Caco-2 (cell line): ENCODE results near the gene MEA1. TPM values are rescaled to one million over a fixed set of nuclear protein-coding genes. Genes with fewer than 3 reads are reported as not detected.
A peak's percentile ranks its signal among the peaks of the same experiment; 100 is the strongest.

Experiments
- BruUV-seq: library from RNA; stranded (reverse); fragments of 400-500 nt; replicated peaks from 2 replicates; lab custom pipeline; 2021; lab: Mats Ljungman, UMichigan
- CTCF ChIA-PET: fragments of 300-600 bp; sonication (Branson Sonifier 250); formaldehyde crosslinking; loops from one replicate; lab custom pipeline; 2022; ENCODE audit warnings: antibody characterized with exemption; lab: Charles Lee
- POLR2A ChIA-PET: fragments of 300-600 bp; sonication (Branson Sonifier 250); formaldehyde crosslinking; loops from one replicate; lab custom pipeline; 2022; ENCODE audit warnings: antibody characterized with exemption; lab: Charles Lee
- DNase-seq, 2 experiments: peaks; one replicate each; pipeline versions ENCODE4 v3.0.0 to v3.0.0-alpha.2; 2020 to 2022
- H3K27me3 ChIP-seq: replicated peaks from 2 replicates; pipeline ENCODE4 v1.6.0; 2011; ENCODE audit warnings: low read length; ENCODE audit not compliant: control insufficient read depth, insufficient read depth
- H3K36me3 ChIP-seq: 2 replicates; pipeline ENCODE4 v1.5.1; 2011; ENCODE audit warnings: low read length; ENCODE audit not compliant: control insufficient read depth, insufficient read depth
- H3K4me1 ChIP-seq: fragments of 250-450 bp; sonication (Bioruptor Pico); 2 replicates; pipeline ENCODE4 v1.5.1; 2020; ENCODE audit warnings: mild to moderate bottlenecking
- H3K4me3 ChIP-seq: 2 replicates; pipeline ENCODE4 v1.5.1; 2011; ENCODE audit warnings: low read depth, mild to moderate bottlenecking, control low read depth, low read length
- H3K9me3 ChIP-seq: fragments of 250-450 bp; sonication (Bioruptor Pico); 2 replicates; pipeline ENCODE4 v1.5.1; 2020; ENCODE audit warnings: mild to moderate bottlenecking, moderate library complexity
- H3K27ac Mint-ChIP-seq: one replicate; pipeline ENCODE4 v1.8.0; 2022; ENCODE audit warnings: mixed read lengths; ENCODE audit not compliant: unreplicated experiment
- H3K27me3 Mint-ChIP-seq: one replicate; pipeline ENCODE4 v1.8.0; 2022; ENCODE audit warnings: mixed read lengths; ENCODE audit not compliant: insufficient read depth, unreplicated experiment
- H3K36me3 Mint-ChIP-seq: one replicate; pipeline ENCODE4 v1.8.0; 2022; ENCODE audit warnings: mild to moderate bottlenecking, mixed read lengths; ENCODE audit not compliant: insufficient read depth, unreplicated experiment
- H3K4me1 Mint-ChIP-seq: one replicate; pipeline ENCODE4 v1.8.0; 2022; ENCODE audit warnings: low read depth, mixed read lengths; ENCODE audit not compliant: unreplicated experiment
- H3K4me3 Mint-ChIP-seq: one replicate; pipeline ENCODE4 v1.8.0; 2022; ENCODE audit warnings: mild to moderate bottlenecking, moderate library complexity, mixed read lengths; ENCODE audit not compliant: unreplicated experiment
- H3K9me3 Mint-ChIP-seq: one replicate; pipeline ENCODE4 v1.8.0; 2022; ENCODE audit warnings: mixed read lengths; ENCODE audit not compliant: unreplicated experiment
- CTCF ChIP-seq, 2 experiments: fragments of 200-600 bp in 1 of 2; IDR thresholded peaks; 1 replicate in 1 of 2; 2 replicates in 1 of 2; pipeline versions ENCODE4 v1.5.1 to v1.8.0; 2011 to 2022; ENCODE audit warnings: antibody characterized with exemption in 1 of 2, control low read depth in 1 of 2, inconsistent platforms in 1 of 2, low read depth in 1 of 2, low read length in 1 of 2, mild to moderate bottlenecking in 1 of 2, moderate library complexity in 1 of 2; ENCODE audit not compliant: insufficient read depth in 1 of 2, severe bottlenecking in 1 of 2, unreplicated experiment in 1 of 2
- intact Hi-C: fragments of 100-400 bp; cut with micrococcal nuclease; formaldehyde crosslinking; loops from one replicate; pipeline ENCODE4 v1.10.0; 2022; ENCODE audit not compliant: unreplicated experiment
- total RNA-seq: library from RNA; stranded (reverse); gene quantifications from 2 replicates; pipeline ENCODE4 v1.2.3, GENCODE V29; 2022

MEA1 gene
- total RNA-seq, 1 experiment from 2014 or later = 62.3 TPM

DNA sequence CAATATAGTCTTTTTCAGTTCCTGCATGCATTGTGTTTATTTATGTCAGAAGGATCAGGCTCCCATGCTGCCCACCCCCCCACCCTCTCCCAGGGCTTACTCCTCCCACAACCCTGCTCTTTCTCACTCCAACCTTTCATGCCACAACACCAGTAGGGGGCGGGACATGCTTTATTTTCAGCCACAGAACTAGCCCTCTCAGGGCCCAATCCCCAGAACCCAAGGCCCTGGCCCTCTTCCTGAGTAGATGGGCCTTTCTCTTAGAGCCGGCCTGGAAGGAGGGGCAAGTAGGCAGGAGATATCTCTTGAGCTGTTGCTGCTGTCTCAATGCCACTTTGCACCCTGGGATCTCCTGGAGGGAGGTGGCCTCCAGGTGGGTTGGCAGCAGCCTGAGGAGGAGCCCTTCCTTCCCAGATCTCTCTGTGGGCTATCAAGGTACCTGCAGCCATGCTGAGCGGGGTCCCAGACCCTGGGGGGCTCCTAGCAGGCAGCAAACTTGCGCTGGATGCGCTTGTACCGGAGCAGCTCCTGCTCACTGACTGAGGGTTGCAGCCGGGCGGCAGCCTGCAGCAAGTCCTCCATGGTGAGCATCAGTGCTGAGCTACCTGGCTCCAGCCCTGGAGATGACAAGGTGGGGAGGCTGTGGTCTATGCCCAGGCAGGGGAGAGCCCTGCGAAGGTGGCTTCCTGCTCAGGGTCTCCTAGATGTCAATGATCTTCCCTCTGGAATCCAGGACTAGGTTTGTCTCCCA lies 49.7 kb downstream of the MEA1 start:
- no peak overlapping the region for H3K27ac Mint-ChIP-seq
- no peaks in the 10 kb centered on the region for H3K9me3 Mint-ChIP-seq
- H3K4me1 ChIP-seq = no peaks in the 10 kb centered on the region
- BruUV-seq = no TSS peak
- CTCF ChIA-PET = interaction anchor here (0.5 to 0.7 kb wide), 2 partner anchors 26 to 115 kb away, joined by 3 read pairs; no protein-coding TSS in a partner anchor
- intact Hi-C loops = no loop called here
- no peak overlapping the region for H3K4me3 Mint-ChIP-seq
- H3K36me3 ChIP-seq = no peaks in the 10 kb centered on the region
- H3K36me3 Mint-ChIP-seq = peaks cover 10% of the 10 kb centered on the region
- TF ChIP-seq CTCF (IDR thresholded peaks at IDR 0.05; ENCODE audit: insufficient read depth in 1 of 2, low read depth in 1 of 2, low read length in 1 of 2, severe bottlenecking in 1 of 2, unreplicated experiment in 1 of 2) = peak in 1 of 2 experiments; percentile 39
- no peak overlapping the region for H3K4me3 ChIP-seq
- DNase-seq = peak; percentile 49 to 61
- no peaks in the 10 kb centered on the region for H3K27me3 ChIP-seq
- H3K9me3 ChIP-seq = no peaks in the 10 kb centered on the region
- peaks cover 7% of the 10 kb centered on the region for H3K4me1 Mint-ChIP-seq
- no peaks in the 10 kb centered on the region for H3K27me3 Mint-ChIP-seq
- POLR2A ChIA-PET = interaction anchor here (0.7 to 1.8 kb wide), 4 partner anchors 15 to 465 kb away, joined by 3 to 8 read pairs (median 4); partner anchors contain the start of genes PEX6 and PPP2R5D

GRCh38 chr6:42963179-42963854 lies 50.4 kb downstream of the MEA1 start:
- no peak overlapping the region for H3K27ac Mint-ChIP-seq
- H3K27me3 Mint-ChIP-seq = no peaks in the 10 kb centered on the region
- H3K4me1 ChIP-seq = no peaks in the 10 kb centered on the region
- ChIA-PET POLR2A (interaction anchor here (1.8 kb wide), 1 partner anchor 21 kb away, joined by 8 read pairs; the partner anchor contains the start of gene PPP2R5D), CTCF (interaction anchor here (0.7 kb wide), 1 partner anchor 45 kb away, joined by 3 read pairs; no protein-coding TSS in a partner anchor)
- H3K9me3 ChIP-seq = no peaks in the 10 kb centered on the region
- intact Hi-C loops = no loop called here
- DNase-seq = no peak
- no TSS peak for BruUV-seq
- no peak overlapping the region for H3K4me3 ChIP-seq
- H3K36me3 Mint-ChIP-seq = peaks cover 10% of the 10 kb centered on the region
- no peak overlapping the region for H3K4me3 Mint-ChIP-seq
- peaks cover 8% of the 10 kb centered on the region for H3K4me1 Mint-ChIP-seq
- H3K9me3 Mint-ChIP-seq = no peaks in the 10 kb centered on the region
- no peaks in the 10 kb centered on the region for H3K36me3 ChIP-seq
- TF ChIP-seq CTCF (IDR thresholded peaks at IDR 0.05; ENCODE audit: insufficient read depth in 1 of 2, low read depth in 1 of 2, low read length in 1 of 2, severe bottlenecking in 1 of 2, unreplicated experiment in 1 of 2) = no peak
- no peaks in the 10 kb centered on the region for H3K27me3 ChIP-seq

GRCh38 chr6:42962502-42963178 lies 51.1 kb downstream of the MEA1 start:
- no peak overlapping the region for H3K4me3 Mint-ChIP-seq
- Histone ChIP-seq H3K4me3 (no peak overlapping the region), H3K4me1 (no peaks in the 10 kb centered on the region), H3K9me3 (no peaks in the 10 kb centered on the region), H3K36me3 (no peaks in the 10 kb centered on the region), H3K27me3 (no peaks in the 10 kb centered on the region)
- peaks cover 10% of the 10 kb centered on the region for H3K36me3 Mint-ChIP-seq
- H3K9me3 Mint-ChIP-seq = no peaks in the 10 kb centered on the region
- no peak for TF ChIP-seq CTCF (IDR thresholded peaks at IDR 0.05; ENCODE audit: insufficient read depth in 1 of 2, low read depth in 1 of 2, low read length in 1 of 2, severe bottlenecking in 1 of 2, unreplicated experiment in 1 of 2)
- H3K27ac Mint-ChIP-seq = no peak overlapping the region
- no peaks in the 10 kb centered on the region for H3K27me3 Mint-ChIP-seq
- no TSS peak for BruUV-seq
- peaks cover 8% of the 10 kb centered on the region for H3K4me1 Mint-ChIP-seq
- POLR2A ChIA-PET = interaction anchor here (0.5 kb wide), 1 partner anchor 16 kb away, joined by 6 read pairs; no protein-coding TSS in a partner anchor
- intact Hi-C loops = no loop called here
- no peak for DNase-seq
- CTCF ChIA-PET = interaction anchor here (0.7 kb wide), 1 partner anchor 45 kb away, joined by 3 read pairs; no protein-coding TSS in a partner anchor
